Kidney (tissue), 14 donors: Measurements from ENCODE around the gene LEMD1. TPM values are rescaled to one million over a fixed set of nuclear protein-coding genes. Genes with fewer than 3 reads are reported as not detected.
A peak's percentile ranks its signal among the peaks of the same experiment; 100 is the strongest.

Source experiments
- DNase-seq, 5 donors: peaks; one replicate each; pipeline ENCODE4 v3.0.0-alpha.2; 2013 to 2020
- FAIRE-seq: peaks from 2 replicates; lab custom pipeline; 2012; peaks lifted over from hg19 to GRCh38; lab: Jason Lieb, UNC
- H3K27ac ChIP-seq, 2 donors: one replicate each; pipeline ENCODE4 v1.7.0; 2013; ENCODE audit warnings: low read depth in 2 of 2, low read length in 2 of 2, inconsistent platforms in 1 of 2
- H3K27me3 ChIP-seq: one replicate; pipeline ENCODE4 v1.7.1; 2013; ENCODE audit warnings: low read length, inconsistent platforms; ENCODE audit not compliant: control insufficient read depth, insufficient read depth
- H3K36me3 ChIP-seq, 3 donors: one replicate each; pipeline versions ENCODE4 v1.7.0 to v1.7.1; 2013; ENCODE audit warnings: low read length in 3 of 3, control low read depth in 1 of 3, inconsistent platforms in 1 of 3; ENCODE audit not compliant: insufficient read depth in 3 of 3, control insufficient read depth in 2 of 3
- H3K4me1 ChIP-seq, 3 donors: one replicate each; pipeline versions ENCODE4 v1.7.0 to v1.7.1; 2013; ENCODE audit warnings: low read length in 3 of 3, inconsistent platforms in 1 of 3, low read depth in 1 of 3; ENCODE audit not compliant: control insufficient read depth in 2 of 3, insufficient read depth in 2 of 3
- H3K4me3 ChIP-seq, 3 donors: one replicate each; pipeline versions ENCODE4 v1.7.0 to v1.8.1; 2013; ENCODE audit warnings: low read length in 3 of 3, control low read depth in 1 of 3, inconsistent platforms in 1 of 3
- H3K9ac ChIP-seq, 3 donors: one replicate each; pipeline versions ENCODE4 v1.7.0 to v1.7.1; 2013; ENCODE audit warnings: low read length in 3 of 3, control low read depth in 1 of 3, inconsistent platforms in 1 of 3
- H3K9me3 ChIP-seq, 3 donors: one replicate each; pipeline versions ENCODE4 v1.7.0 to v1.7.1; 2013; ENCODE audit warnings: low read length in 3 of 3, control low read depth in 1 of 3, inconsistent platforms in 1 of 3; ENCODE audit not compliant: control insufficient read depth in 2 of 3, insufficient read depth in 1 of 3
- intact Hi-C: fragments of 100-400 bp; cut with DNase I; formaldehyde crosslinking; loops from one replicate; pipeline ENCODE4 v1.11.1; 2022
- polyA plus RNA-seq: library from polyadenylated mRNA; stranded (reverse); fragments of 350-450 nt; fragmentation: Illumina TruSeq; extraction: RNeasy Lipid Tissue Mini Kit (QIAGEN cat#74804); gene quantifications from one replicate; pipeline ENCODE4 v1.2.3, GENCODE V29; 2014; ENCODE audit warnings: low read depth, low replicate concordance; ENCODE audit not compliant: insufficient read depth
- total RNA-seq: library from RNA; stranded (reverse); fragmentation: NEBNext Ultra II Directional; extraction: Animal tissue kit (Norgen Biotek cat#: 25700); gene quantifications from one replicate; pipeline ENCODE4 v1.2.1, GENCODE V29; 2021
- TF ChIP-seq, protein P1 (sequence below): IDR thresholded peaks from 3 replicates; pipeline ENCODE4 v1.5.1; 2012; ENCODE audit warnings: mild to moderate bottlenecking, moderate library complexity, borderline replicate concordance; ENCODE audit not compliant: insufficient read depth; ENCODE audit errors: extremely low read depth
- donor health status: control.
- donor health status: control.
- donor health status: control.
- donor health status: control.
- donor health status: control.
- donor health status: DM: yes; HTN: yes; CAD: no.
- donor health status: Normal renal cell carcinoma (clear cell type).

Gene LEMD1
- total and polyA plus RNA-seq, 2 donors from 2014 or later: 6.5 TPM; not detected in 1

DNA sequence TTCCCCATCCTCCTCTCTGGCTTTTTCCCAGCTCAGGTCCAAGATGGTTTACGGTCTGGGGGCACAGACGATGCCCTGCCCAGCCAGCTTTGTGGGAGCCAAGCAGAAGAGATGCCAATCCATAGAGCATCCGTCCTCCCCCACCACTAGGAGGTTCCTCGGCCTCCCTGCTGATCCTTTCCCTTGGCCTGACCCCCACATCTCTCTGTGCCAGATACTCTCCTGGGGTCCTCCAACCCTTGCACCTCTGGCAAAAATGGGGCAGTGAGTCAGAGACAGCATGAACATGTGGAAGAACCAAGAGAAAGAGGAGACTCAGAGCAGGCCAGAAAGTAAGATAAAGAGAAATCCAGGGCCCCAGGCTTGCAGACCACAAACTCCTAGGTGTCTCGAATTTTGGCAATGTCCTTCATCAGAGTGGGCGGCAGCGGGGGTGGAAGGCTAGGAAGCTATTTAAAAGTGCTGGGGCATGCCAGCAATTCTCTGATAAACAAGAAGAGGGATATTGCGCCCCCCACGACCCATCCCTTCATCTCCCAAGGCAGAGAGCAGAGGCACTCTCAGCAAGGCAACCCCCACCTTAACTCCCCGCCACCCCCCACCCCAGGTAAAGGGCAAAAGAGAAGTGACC is 22.6 kb upstream of the LEMD1 start:
- TF ChIP-seq, protein P1, sequence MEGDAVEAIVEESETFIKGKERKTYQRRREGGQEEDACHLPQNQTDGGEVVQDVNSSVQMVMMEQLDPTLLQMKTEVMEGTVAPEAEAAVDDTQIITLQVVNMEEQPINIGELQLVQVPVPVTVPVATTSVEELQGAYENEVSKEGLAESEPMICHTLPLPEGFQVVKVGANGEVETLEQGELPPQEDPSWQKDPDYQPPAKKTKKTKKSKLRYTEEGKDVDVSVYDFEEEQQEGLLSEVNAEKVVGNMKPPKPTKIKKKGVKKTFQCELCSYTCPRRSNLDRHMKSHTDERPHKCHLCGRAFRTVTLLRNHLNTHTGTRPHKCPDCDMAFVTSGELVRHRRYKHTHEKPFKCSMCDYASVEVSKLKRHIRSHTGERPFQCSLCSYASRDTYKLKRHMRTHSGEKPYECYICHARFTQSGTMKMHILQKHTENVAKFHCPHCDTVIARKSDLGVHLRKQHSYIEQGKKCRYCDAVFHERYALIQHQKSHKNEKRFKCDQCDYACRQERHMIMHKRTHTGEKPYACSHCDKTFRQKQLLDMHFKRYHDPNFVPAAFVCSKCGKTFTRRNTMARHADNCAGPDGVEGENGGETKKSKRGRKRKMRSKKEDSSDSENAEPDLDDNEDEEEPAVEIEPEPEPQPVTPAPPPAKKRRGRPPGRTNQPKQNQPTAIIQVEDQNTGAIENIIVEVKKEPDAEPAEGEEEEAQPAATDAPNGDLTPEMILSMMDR: no peak
- FAIRE-seq (no peak), DNase-seq (peak in 1 of 5 donors; percentile 20)
- H3K4me3 ChIP-seq: no peak overlapping the region
- H3K27me3 ChIP-seq: no peaks in the 10 kb centered on the region
- no peaks in the 10 kb centered on the region for H3K9me3 ChIP-seq
- H3K36me3 ChIP-seq: no peaks in the 10 kb centered on the region
- no peak overlapping the region for H3K9ac ChIP-seq
- peaks cover 0 to 43% (median 30%) of the 10 kb centered on the region in 3 donors for H3K4me1 ChIP-seq
- no peak overlapping the region for H3K27ac ChIP-seq
- intact Hi-C loops: no loop called here

DNA sequence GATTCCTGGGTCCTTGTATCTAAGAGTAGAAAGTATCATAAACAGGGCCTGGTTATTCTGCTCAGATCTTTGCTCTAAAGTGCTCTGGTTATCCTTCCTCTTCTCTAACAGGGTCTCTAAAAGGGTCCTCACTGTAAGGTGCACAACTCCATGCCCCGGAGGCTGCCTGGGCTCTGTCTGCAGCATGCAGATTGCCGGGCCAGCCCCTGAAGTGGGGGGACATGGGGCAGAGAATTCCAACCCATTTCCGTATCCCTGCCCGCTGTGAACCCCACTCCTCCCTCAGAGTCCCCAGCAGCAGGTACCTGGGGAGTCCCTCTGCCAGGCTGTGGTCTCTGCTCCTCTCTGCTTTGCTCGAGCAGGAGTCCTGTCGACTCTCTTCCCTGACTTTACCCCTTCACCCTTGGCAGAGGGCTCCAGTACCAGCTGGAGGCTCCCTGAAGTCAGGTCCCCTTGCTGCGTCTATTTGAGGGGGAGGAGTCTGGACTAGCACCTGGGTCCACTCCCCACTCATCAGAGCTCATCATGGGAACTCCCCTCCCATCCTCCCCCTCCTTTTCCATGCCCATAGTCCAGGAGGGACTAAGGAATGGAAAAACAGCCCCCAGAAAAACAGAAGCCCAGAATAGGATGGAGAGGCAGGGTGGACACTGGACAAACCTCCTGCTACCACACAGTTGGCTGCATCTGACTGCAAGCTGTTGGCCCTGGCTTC is 21.9 kb upstream of the LEMD1 start:
- Histone ChIP-seq H3K4me3 (no peak overlapping the region), H3K9me3 (no peaks in the 10 kb centered on the region), H3K9ac (no peak overlapping the region), H3K27ac (no peak overlapping the region), H3K27me3 (no peaks in the 10 kb centered on the region), H3K36me3 (no peaks in the 10 kb centered on the region), H3K4me1 (peaks cover 5 to 48% (median 34%) of the 10 kb centered on the region in 3 donors)
- TF ChIP-seq, protein P1: no peak
- FAIRE-seq: no peak
- intact Hi-C loops: no loop called here
- peak in 1 of 5 donors; percentile 22 for DNase-seq

DNA sequence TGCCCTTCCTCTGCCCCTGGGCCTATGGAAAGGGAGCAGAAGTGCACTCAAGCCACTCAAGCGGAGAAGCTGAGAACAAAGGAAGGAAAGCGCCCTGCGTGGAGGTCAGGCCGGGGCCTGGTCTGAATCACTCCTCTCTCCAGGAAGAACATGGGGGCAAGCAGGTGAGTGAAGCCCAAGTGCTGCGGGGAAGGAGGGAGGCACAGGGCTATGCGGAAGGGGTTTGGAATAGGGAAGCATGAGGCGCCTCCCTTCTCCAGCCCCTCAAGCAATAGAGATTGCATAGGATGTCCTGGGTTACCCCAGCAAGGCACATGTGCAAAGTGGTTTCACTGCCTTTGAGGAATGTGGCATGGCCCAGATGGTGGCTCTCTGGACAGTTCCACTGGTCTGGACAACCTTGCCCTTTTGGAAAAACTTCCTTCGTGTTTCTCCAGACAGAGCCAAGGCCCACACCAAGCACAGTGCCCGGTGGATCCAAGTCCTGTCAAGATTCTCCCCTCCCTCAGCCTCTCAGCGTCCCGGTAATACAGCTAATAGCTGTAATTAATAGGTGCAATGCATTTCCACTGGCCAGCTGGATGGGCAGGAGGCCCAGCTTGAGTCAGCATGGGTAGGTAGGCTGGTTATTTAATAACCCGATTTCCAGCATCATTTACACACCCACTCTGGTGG is 20.3 kb upstream of the LEMD1 start:
- DNase-seq: peak in 4 of 5 donors; percentile 60 to 88 (median 69)
- Histone ChIP-seq H3K9me3 (no peaks in the 10 kb centered on the region), H3K9ac (peak overlapping the region in 1 of 3 donors; percentile 10), H3K36me3 (no peaks in the 10 kb centered on the region), H3K27ac (peak overlapping the region; percentile 4 to 81), H3K4me1 (peaks cover 5 to 48% (median 39%) of the 10 kb centered on the region in 3 donors), H3K4me3 (no peak overlapping the region), H3K27me3 (no peaks in the 10 kb centered on the region)
- no peak for FAIRE-seq
- intact Hi-C loops: no loop called here
- TF ChIP-seq, protein P1: no peak
